Coronary artery (tissue), 2 donors: ENCODE data around the gene COG1.

Experiments used
- DNase-seq: peaks from one replicate; pipeline ENCODE4 v3.0.0-alpha.2; 2017; ENCODE audit warnings: low spot score
- H3K27ac ChIP-seq, 2 donors: fragments of 200-600 bp; sonication (generic); one replicate each; pipeline ENCODE4 v1.5.1; 2016 to 2019
- H3K4me3 ChIP-seq: fragments of 200-600 bp; sonication (generic); 2 replicates; pipeline ENCODE4 v1.5.1; 2016; ENCODE audit warnings: mild to moderate bottlenecking, moderate library complexity
- CTCF ChIP-seq: fragments of 200-600 bp; sonication (generic); IDR thresholded peaks from one replicate; pipeline ENCODE4 v1.5.1; 2019; ENCODE audit warnings: antibody characterized with exemption

Gene COG1

GRCh38 chr17:73209436-73209835, 16.6 kb downstream of the COG1 start:
- Histone ChIP-seq H3K4me3 (no peak overlapping the region), H3K27ac (no peak overlapping the region)
- no peak for TF ChIP-seq CTCF
- DNase-seq = no peak

GRCh38 chr17:73210002-73210678, 17.3 kb downstream of the COG1 start:
- H3K27ac ChIP-seq = no peak overlapping the region
- H3K4me3 ChIP-seq = no peak overlapping the region
- TF ChIP-seq CTCF = no peak
- DNase-seq = no peak

- no peak for DNase-seq
- TF ChIP-seq CTCF = no peak
- Histone ChIP-seq H3K4me3 (no peak overlapping the region), H3K27ac (no peak overlapping the region)
Observed at GRCh38 chr17:73211745-73212144, 18.9 kb downstream of the COG1 start.

- no peak overlapping the region for H3K4me3 ChIP-seq
Observed at GRCh38 chr17:73214008-73214407, 21.2 kb downstream of the COG1 start.

GRCh38 chr17:73214851-73215250, 22.0 kb downstream of the COG1 start:
- no peak overlapping the region for H3K27ac ChIP-seq
- DNase-seq = no peak
- no peak for TF ChIP-seq CTCF
- no peak overlapping the region for H3K4me3 ChIP-seq

More at GRCh38 chr17:73214008-73214407, 21.2 kb downstream of the COG1 start:
- TF ChIP-seq CTCF = no peak
- no peak for DNase-seq
- H3K27ac ChIP-seq = no peak overlapping the region

GRCh38 chr17:73215447-73215846, 22.6 kb downstream of the COG1 start:
- no peak for TF ChIP-seq CTCF
- H3K27ac ChIP-seq = no peak overlapping the region
- H3K4me3 ChIP-seq = no peak overlapping the region
- DNase-seq = no peak

GRCh38 chr17:73223626-73224230, 30.9 kb downstream of the COG1 start:
- H3K4me3 ChIP-seq = no peak overlapping the region
- DNase-seq = no peak
- TF ChIP-seq CTCF = no peak
- no peak overlapping the region for H3K27ac ChIP-seq
